ENCODE measurements around the gene SNX8.

SNX8 gene

DNA sequence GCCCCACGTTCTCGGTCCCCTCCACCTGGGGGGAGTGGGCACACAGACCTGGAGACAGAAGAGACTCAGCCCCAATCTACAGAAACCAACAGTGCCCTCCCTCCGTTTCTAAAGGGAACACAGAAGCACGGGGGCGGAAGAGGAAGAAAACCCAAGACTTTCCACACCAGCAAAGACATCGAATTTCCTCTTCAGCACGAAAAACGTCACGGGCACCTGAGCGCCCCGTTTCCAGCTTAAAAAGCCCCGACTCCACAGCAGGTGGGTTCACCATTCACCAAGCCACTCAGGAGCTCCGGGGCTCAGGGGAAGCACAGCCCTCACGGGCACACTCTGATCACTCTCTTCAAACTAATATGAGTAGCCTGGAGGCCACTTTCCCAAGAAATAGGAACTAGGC, 52.6 kb downstream of the SNX8 start:
- Histone ChIP-seq H3K27ac (ENCODE audit: low read length) (peak overlapping the region; percentile 62), H3K36me3 (replicated peaks; ENCODE audit: low read depth, low read length) (peaks cover 6% of the 10 kb centered on the region), H3K4me2 (ENCODE audit: low read length) (peak overlapping the region; percentile 78), H2AFZ (ENCODE audit: low read depth, low read length) (no peak overlapping the region; the same call in 1 of the 2 replicates), H3K9ac (ENCODE audit: low read length) (peak overlapping the region; percentile 34; the same call in 1 of the 2 replicates), H3K27me3 (ENCODE audit: low read depth, low read length) (no peaks in the 10 kb centered on the region), H4K20me1 (ENCODE audit: insufficient read depth, low read length) (no peaks in the 10 kb centered on the region), H3K4me3 (ENCODE audit: low read length) (peak overlapping the region; percentile 57), H3K4me1 (ENCODE audit: low read length) (peaks cover 30% of the 10 kb centered on the region), H3K79me2 (ENCODE audit: low read length) (no peaks in the 10 kb centered on the region), H3K9me3 (ENCODE audit: insufficient read depth, low read length) (no peaks in the 10 kb centered on the region)
- TF ChIP-seq, protein P1, sequence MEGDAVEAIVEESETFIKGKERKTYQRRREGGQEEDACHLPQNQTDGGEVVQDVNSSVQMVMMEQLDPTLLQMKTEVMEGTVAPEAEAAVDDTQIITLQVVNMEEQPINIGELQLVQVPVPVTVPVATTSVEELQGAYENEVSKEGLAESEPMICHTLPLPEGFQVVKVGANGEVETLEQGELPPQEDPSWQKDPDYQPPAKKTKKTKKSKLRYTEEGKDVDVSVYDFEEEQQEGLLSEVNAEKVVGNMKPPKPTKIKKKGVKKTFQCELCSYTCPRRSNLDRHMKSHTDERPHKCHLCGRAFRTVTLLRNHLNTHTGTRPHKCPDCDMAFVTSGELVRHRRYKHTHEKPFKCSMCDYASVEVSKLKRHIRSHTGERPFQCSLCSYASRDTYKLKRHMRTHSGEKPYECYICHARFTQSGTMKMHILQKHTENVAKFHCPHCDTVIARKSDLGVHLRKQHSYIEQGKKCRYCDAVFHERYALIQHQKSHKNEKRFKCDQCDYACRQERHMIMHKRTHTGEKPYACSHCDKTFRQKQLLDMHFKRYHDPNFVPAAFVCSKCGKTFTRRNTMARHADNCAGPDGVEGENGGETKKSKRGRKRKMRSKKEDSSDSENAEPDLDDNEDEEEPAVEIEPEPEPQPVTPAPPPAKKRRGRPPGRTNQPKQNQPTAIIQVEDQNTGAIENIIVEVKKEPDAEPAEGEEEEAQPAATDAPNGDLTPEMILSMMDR (IDR thresholded peaks at IDR 0.05; ENCODE audit: low read depth, low read length): no peak
- no peak for TF ChIP-seq EZH2phosphoT487 (IDR thresholded peaks at IDR 0.05; ENCODE audit: low read depth)

GRCh38 chr7:2260820-2261219, 53.4 kb downstream of the SNX8 start:
- H3K27me3 ChIP-seq (ENCODE audit: low read depth, low read length): no peaks in the 10 kb centered on the region
- no peaks in the 10 kb centered on the region for H3K9me3 ChIP-seq (ENCODE audit: insufficient read depth, low read length)
- no peak overlapping the region for H3K4me3 ChIP-seq (ENCODE audit: low read length)
- no peaks in the 10 kb centered on the region for H4K20me1 ChIP-seq (ENCODE audit: insufficient read depth, low read length)
- no peak overlapping the region for H2AFZ ChIP-seq (ENCODE audit: low read depth, low read length)
- no peaks in the 10 kb centered on the region for H3K79me2 ChIP-seq (ENCODE audit: low read length)
- TF ChIP-seq, protein P1 (IDR thresholded peaks at IDR 0.05; ENCODE audit: low read depth, low read length): no peak
- no peak for TF ChIP-seq EZH2phosphoT487 (IDR thresholded peaks at IDR 0.05; ENCODE audit: low read depth)
- no peak overlapping the region for H3K4me2 ChIP-seq (ENCODE audit: low read length)
- H3K9ac ChIP-seq (ENCODE audit: low read length): no peak overlapping the region
- H3K4me1 ChIP-seq (ENCODE audit: low read length): peaks cover 30% of the 10 kb centered on the region
- H3K36me3 ChIP-seq (replicated peaks; ENCODE audit: low read depth, low read length): peaks cover 6% of the 10 kb centered on the region
- H3K27ac ChIP-seq (ENCODE audit: low read length): no peak overlapping the region

DNA sequence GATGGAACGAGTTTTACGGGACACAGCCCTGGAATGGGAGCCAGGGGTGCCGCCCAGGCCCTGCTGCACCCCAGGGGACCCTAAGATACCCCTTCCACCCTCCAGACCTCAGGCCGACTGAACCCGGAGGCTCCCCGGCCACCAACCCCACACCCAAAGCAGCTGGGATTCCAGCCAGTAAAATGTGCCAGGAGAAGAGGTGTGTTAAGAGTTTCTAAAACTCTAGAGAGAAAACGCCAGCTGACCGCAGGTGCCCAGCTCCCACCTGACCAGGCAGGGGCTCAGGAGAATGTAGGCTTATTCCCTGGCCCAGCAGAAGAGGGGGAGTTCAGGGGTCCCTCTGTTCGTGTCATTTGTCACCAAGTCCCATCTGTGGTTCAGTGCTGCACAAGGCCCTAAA, 54.8 kb downstream of the SNX8 start:
- peak overlapping the region; percentile 77 for H3K4me2 ChIP-seq (ENCODE audit: low read length)
- no peak overlapping the region for H3K27ac ChIP-seq (ENCODE audit: low read length)

GRCh38 chr7:2258661-2259365, 55.4 kb downstream of the SNX8 start:
- peak overlapping the region; percentile 65 for H3K4me3 ChIP-seq (ENCODE audit: low read length)
- peaks cover 30% of the 10 kb centered on the region for H3K4me1 ChIP-seq (ENCODE audit: low read length)
- no peaks in the 10 kb centered on the region for H3K79me2 ChIP-seq (ENCODE audit: low read length)
- peak overlapping the region; percentile 40; the same call in 1 of the 2 replicates for H3K9ac ChIP-seq (ENCODE audit: low read length)
- H2AFZ ChIP-seq (ENCODE audit: low read depth, low read length): no peak overlapping the region
- no peak overlapping the region for H3K27ac ChIP-seq (ENCODE audit: low read length)
- no peaks in the 10 kb centered on the region for H3K36me3 ChIP-seq (replicated peaks; ENCODE audit: low read depth, low read length)
- H4K20me1 ChIP-seq (ENCODE audit: insufficient read depth, low read length): no peaks in the 10 kb centered on the region
- peak overlapping the region; percentile 77 for H3K4me2 ChIP-seq (ENCODE audit: low read length)
- no peaks in the 10 kb centered on the region for H3K27me3 ChIP-seq (ENCODE audit: low read depth, low read length)
- TF ChIP-seq, protein P1 (IDR thresholded peaks at IDR 0.05; ENCODE audit: low read depth, low read length): no peak
- TF ChIP-seq EZH2phosphoT487 (IDR thresholded peaks at IDR 0.05; ENCODE audit: low read depth): no peak
- H3K9me3 ChIP-seq (ENCODE audit: insufficient read depth, low read length): no peaks in the 10 kb centered on the region

More for the DNA sequence above, 54.8 kb downstream of the SNX8 start:
- Histone ChIP-seq H3K9ac (ENCODE audit: low read length) (peak overlapping the region; percentile 40; the same call in 1 of the 2 replicates), H3K4me3 (ENCODE audit: low read length) (peak overlapping the region; percentile 65), H3K79me2 (ENCODE audit: low read length) (no peaks in the 10 kb centered on the region), H3K4me1 (ENCODE audit: low read length) (peaks cover 30% of the 10 kb centered on the region), H3K36me3 (replicated peaks; ENCODE audit: low read depth, low read length) (peaks cover 6% of the 10 kb centered on the region), H3K9me3 (ENCODE audit: insufficient read depth, low read length) (no peaks in the 10 kb centered on the region), H3K27me3 (ENCODE audit: low read depth, low read length) (no peaks in the 10 kb centered on the region), H4K20me1 (ENCODE audit: insufficient read depth, low read length) (no peaks in the 10 kb centered on the region), H2AFZ (ENCODE audit: low read depth, low read length) (no peak overlapping the region)
- TF ChIP-seq EZH2phosphoT487 (IDR thresholded peaks at IDR 0.05; ENCODE audit: low read depth): no peak
- TF ChIP-seq, protein P1 (IDR thresholded peaks at IDR 0.05; ENCODE audit: low read depth, low read length): no peak
